Measurements from ENCODE around the gene FBXW4.
"Not testable (repeated sequence)": the region's sequence is repeated elsewhere in the genome, so short reads cannot be mapped to it uniquely, and the experiment has no call there.

FBXW4 gene

DNA sequence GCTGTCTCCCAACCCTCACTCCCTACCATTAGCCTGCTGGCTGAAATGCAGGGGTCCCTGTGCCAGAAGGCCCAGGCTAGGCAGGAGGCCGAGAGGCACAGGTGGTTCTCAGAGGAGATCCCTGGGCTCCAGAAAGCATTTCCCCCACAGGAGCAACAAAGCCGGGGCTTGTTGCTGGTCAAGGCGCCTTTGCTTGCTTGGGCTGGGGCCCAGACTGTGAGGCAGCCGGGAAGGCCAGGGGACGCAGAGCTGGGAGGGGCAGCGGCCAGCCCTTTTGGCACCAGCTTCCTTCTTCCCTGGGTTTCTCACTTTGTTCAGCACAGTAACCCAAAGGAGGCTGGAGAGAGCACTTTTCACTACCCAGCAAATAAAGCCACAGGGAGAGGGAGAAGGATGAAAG lies 48.6 kb downstream of the FBXW4 start:
- in situ Hi-C loops (cut with MboI; ENCODE audit: low sequenced_read_pairs, unreplicated experiment), result no loop called here
- TF ChIP-seq, protein P1, sequence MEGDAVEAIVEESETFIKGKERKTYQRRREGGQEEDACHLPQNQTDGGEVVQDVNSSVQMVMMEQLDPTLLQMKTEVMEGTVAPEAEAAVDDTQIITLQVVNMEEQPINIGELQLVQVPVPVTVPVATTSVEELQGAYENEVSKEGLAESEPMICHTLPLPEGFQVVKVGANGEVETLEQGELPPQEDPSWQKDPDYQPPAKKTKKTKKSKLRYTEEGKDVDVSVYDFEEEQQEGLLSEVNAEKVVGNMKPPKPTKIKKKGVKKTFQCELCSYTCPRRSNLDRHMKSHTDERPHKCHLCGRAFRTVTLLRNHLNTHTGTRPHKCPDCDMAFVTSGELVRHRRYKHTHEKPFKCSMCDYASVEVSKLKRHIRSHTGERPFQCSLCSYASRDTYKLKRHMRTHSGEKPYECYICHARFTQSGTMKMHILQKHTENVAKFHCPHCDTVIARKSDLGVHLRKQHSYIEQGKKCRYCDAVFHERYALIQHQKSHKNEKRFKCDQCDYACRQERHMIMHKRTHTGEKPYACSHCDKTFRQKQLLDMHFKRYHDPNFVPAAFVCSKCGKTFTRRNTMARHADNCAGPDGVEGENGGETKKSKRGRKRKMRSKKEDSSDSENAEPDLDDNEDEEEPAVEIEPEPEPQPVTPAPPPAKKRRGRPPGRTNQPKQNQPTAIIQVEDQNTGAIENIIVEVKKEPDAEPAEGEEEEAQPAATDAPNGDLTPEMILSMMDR (IDR thresholded peaks at IDR 0.05; ENCODE audit: borderline replicate concordance, control extremely low read depth, extremely low read depth, insufficient read depth, missing control alignments), result no peak
- no peak for DNase-seq (ENCODE audit: low spot score)

DNA sequence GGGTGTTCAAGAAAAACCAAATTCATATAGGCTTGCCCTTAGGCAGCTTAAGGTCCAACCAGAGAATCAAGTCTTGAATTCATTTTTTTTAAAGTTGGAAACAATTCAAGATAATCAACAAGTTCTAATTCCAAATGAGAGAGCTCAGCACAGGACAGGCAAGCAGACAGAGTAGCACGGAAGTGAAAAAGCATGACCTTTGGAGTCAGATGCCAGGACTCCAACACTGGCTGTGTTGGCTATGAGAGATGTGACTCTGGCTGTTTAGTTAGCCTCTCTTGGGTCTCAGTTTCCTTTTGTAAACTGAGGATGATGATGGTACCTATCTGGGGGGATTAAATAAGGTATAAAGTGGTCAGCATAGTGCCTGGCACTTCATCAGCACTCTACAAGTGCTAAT lies 49.3 kb downstream of the FBXW4 start:
- in situ Hi-C loops (cut with MboI; ENCODE audit: low sequenced_read_pairs, unreplicated experiment), result no loop called here
- DNase-seq (ENCODE audit: low spot score), result no peak
- TF ChIP-seq, protein P1 (IDR thresholded peaks at IDR 0.05; ENCODE audit: borderline replicate concordance, control extremely low read depth, extremely low read depth, insufficient read depth, missing control alignments), result no peak

DNA sequence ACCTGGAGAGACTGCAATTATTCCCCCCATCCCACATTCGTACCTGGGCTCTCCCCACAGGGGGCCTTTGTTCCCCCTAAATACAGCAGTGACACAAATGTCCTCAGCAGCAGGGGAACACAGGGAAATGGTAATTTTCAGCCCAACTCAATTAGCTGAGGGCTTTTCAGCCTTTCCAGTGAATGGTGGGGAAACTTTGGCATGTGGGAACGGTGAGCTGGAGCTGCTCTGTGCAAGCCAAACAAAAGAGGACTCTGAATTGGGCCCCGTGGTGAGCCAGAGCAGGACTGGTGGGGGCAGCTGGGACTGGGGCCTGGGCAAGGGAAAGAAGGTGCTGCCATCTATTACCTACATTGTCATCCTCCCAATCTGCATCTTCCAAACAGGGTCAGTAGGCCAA lies 51.0 kb downstream of the FBXW4 start:
- no peak for DNase-seq (ENCODE audit: low spot score)
- in situ Hi-C loops (cut with MboI; ENCODE audit: low sequenced_read_pairs, unreplicated experiment), result no loop called here
- TF ChIP-seq, protein P1 (IDR thresholded peaks at IDR 0.05; ENCODE audit: borderline replicate concordance, control extremely low read depth, extremely low read depth, insufficient read depth, missing control alignments), result no peak

DNA sequence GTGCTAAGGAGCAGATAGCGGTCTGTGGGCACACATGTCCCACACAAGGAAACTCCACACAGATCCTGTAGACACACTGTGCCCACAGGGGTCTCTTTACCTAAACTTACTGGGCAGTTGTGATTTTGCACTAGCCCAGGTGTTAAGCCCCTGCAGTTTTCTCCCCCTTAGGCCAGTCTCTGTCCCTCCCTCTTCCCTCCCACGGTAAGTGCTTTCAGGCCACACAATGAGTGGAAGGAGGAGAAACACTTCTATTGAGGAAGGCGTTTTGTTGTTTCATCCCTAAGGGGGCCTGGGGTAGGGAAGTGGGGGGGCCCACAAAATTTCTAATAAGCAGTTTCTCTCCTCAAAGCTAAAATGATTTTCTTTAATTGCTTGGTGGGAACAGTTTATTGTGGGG lies 51.4 kb downstream of the FBXW4 start:
- DNase-seq (ENCODE audit: low spot score), result no peak
- in situ Hi-C loops (cut with MboI; ENCODE audit: low sequenced_read_pairs, unreplicated experiment), result no loop called here
- TF ChIP-seq, protein P1 (IDR thresholded peaks at IDR 0.05; ENCODE audit: borderline replicate concordance, control extremely low read depth, extremely low read depth, insufficient read depth, missing control alignments), result no peak

DNA sequence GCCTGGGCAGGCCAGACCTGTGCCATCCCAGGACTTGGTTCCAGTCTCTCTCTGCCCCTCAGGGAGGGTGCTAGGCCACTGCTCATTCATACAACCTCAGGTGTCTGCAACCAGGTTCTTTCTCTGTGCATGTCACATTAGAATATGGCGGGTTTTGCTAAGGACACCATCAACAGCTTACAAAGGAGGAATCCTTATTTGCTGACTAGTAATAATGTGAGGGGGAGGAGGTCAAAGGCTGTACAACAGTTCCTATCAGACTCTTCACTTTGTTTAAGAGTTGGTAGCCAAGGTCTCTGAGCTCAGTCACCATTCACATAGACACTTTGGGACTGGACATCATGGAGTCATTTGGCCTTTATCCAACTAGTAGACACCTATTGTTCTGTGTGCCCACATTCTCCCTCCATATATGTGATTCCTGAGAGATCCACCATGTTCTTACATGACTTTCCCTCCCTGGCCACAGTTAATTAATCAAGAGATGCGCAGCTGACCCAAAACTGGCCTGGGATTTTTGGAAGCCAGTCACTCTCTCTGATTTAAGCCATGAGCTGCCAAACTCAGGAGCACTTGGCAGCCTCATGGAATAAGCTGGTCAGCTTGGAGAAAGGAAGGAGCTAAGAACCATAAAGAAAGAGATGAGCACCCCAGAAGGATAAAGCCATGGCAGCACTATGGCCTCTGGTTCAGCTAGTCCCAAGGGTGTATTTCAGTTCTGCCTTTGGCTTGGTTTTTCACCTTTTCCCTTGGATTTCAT lies 55.6 kb downstream of the FBXW4 start:
- in situ Hi-C loops (cut with MboI; ENCODE audit: low sequenced_read_pairs, unreplicated experiment), result no loop called here
- no peak for DNase-seq (ENCODE audit: low spot score)
- TF ChIP-seq, protein P1 (IDR thresholded peaks at IDR 0.05; ENCODE audit: borderline replicate concordance, control extremely low read depth, extremely low read depth, insufficient read depth, missing control alignments), result no peak

DNA sequence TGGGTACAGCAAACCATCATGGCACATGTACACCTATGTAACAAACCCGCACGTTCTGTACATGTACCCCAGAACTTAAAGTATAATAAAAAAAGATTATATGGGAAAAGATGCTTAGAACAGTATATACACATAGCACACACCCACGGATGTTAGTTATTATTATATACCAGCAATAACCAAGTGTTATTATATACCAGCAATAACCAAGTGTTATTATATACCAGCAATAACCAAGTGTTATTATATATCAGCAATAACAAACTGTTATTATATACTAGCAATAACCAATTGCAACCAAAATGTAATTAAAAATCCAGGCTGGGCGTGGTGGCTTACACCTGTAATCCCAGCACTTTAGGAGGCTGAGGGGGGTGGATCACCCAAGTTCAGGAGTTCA lies 61.5 kb downstream of the FBXW4 start:
- DNase-seq (ENCODE audit: low spot score); in situ Hi-C loops (cut with MboI; ENCODE audit: low sequenced_read_pairs, unreplicated experiment): not testable (repeated sequence)

DNA sequence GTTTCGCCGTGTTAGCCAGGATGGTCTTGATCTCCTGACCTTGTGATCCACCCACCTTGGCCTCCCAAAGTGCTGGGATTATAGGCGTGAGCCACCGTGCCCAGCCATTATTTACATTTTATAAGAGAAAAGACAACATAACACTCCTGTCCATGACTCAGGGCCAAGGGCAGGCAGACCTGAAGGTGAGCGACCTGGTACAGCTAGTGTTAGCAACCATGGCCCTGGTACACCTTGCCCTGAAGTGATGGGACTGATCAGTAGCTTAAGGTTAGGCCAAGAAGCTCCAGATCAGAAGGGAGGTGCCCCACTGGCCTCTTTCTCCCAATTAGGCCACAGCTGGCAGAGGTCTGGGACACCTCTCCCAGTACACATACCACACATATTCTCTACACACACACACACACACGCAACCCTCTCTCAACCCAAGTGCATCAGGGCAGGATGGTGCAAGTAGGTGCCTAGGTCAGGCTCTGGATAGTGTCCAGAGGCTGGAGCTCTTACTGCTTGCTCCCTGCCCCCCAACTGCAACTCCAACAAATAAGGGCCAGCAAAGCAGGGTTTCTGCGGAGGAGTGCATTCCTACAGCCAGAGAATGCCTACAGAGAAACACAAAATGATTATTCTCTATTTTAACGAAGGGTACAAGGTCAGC lies 63.0 kb downstream of the FBXW4 start:
- TF ChIP-seq, protein P1 (IDR thresholded peaks at IDR 0.05; ENCODE audit: borderline replicate concordance, control extremely low read depth, extremely low read depth, insufficient read depth, missing control alignments), result no peak
- DNase-seq (ENCODE audit: low spot score), result no peak
- in situ Hi-C loops (cut with MboI; ENCODE audit: low sequenced_read_pairs, unreplicated experiment), result no loop called here
